Neural crest cell (in vitro differentiated cells): ENCODE measurements around the gene EFCAB11. TPM values are rescaled to one million over a fixed set of nuclear protein-coding genes. Genes with fewer than 3 reads are reported as not detected.

Experiments
- DNase-seq: peaks from one replicate; pipeline ENCODE4 v3.0.0; 2021; ENCODE audit warnings: low read depth, mixed read lengths, low spot score
- H3K27ac Mint-ChIP-seq: one replicate; pipeline ENCODE4 v1.8.0; 2021; ENCODE audit warnings: mild to moderate bottlenecking, mixed read lengths; ENCODE audit not compliant: unreplicated experiment
- H3K27me3 Mint-ChIP-seq: 2 replicates; pipeline ENCODE4 v1.8.0; 2021; ENCODE audit warnings: low read depth, mild to moderate bottlenecking, mixed read lengths
- H3K36me3 Mint-ChIP-seq: 2 replicates; pipeline ENCODE4 v1.8.0; 2021; ENCODE audit warnings: low read depth, mild to moderate bottlenecking, mixed read lengths
- H3K4me1 Mint-ChIP-seq: 2 replicates; pipeline ENCODE4 v1.8.0; 2021; ENCODE audit warnings: mixed read lengths
- H3K4me3 Mint-ChIP-seq: one replicate; pipeline ENCODE4 v1.8.0; 2021; ENCODE audit warnings: mild to moderate bottlenecking, mixed read lengths
- H3K9me3 Mint-ChIP-seq: 2 replicates; pipeline ENCODE4 v1.8.0; 2021; ENCODE audit warnings: mixed read lengths
- total RNA-seq: library from RNA; stranded (reverse); gene quantifications from 2 replicates; pipeline ENCODE4 v1.2.1, GENCODE V29; 2021
- TF ChIP-seq, protein P1 (sequence below): fragments of 200-600 bp; sonication (generic); conservative IDR thresholded peaks from 2 replicates; pipeline ENCODE4 v1.5.0; 2021; ENCODE audit warnings: antibody characterized with exemption, mild to moderate bottlenecking

EFCAB11 gene
- total RNA-seq, 1 donor from 2014 or later, result 15.4 TPM

DNA sequence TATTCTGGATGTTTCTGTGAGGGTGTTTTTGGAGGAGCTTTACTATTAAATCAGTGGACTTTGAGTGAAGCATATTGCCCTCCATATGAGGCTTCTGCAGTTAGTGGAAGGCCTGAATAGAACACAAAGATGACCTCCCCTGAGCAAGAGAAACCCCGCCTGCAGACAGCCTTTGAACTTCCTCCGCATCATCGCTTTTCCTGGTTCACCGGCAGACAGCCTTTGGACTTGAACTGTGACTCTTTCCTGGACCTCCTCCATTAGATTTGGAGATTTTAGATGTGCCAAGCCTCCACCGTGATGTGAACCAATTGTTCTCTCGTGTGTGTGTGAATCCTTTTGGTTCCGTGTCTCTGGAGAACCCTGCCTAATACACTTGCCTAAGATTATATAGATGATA is 208.4 kb downstream of the EFCAB11 start:
- H3K9me3 Mint-ChIP-seq, result peaks cover 24% of the 10 kb centered on the region
- no peak for DNase-seq
- TF ChIP-seq, protein P1, sequence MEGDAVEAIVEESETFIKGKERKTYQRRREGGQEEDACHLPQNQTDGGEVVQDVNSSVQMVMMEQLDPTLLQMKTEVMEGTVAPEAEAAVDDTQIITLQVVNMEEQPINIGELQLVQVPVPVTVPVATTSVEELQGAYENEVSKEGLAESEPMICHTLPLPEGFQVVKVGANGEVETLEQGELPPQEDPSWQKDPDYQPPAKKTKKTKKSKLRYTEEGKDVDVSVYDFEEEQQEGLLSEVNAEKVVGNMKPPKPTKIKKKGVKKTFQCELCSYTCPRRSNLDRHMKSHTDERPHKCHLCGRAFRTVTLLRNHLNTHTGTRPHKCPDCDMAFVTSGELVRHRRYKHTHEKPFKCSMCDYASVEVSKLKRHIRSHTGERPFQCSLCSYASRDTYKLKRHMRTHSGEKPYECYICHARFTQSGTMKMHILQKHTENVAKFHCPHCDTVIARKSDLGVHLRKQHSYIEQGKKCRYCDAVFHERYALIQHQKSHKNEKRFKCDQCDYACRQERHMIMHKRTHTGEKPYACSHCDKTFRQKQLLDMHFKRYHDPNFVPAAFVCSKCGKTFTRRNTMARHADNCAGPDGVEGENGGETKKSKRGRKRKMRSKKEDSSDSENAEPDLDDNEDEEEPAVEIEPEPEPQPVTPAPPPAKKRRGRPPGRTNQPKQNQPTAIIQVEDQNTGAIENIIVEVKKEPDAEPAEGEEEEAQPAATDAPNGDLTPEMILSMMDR, result no peak
- H3K27ac Mint-ChIP-seq, result peak overlapping the region; percentile 38
- H3K36me3 Mint-ChIP-seq, result peaks cover 8% of the 10 kb centered on the region
- no peak overlapping the region for H3K4me3 Mint-ChIP-seq
- no peaks in the 10 kb centered on the region for H3K27me3 Mint-ChIP-seq
- peaks cover 8% of the 10 kb centered on the region for H3K4me1 Mint-ChIP-seq

Other genes starting within 250 kb of the EFCAB11 start
- 54.3 and 62.8 TPM in 2 replicates for gene TDP1, start 1.2 kb upstream of the EFCAB11 start, total RNA-seq
- not detected in 2 replicates for gene KCNK13, start 107.3 kb upstream of the EFCAB11 start, total RNA-seq